KMS-11 (cell line): Measurements from ENCODE around the gene RRBP1.

Experiments
- H2AFZ ChIP-seq: fragments of 200-600 bp; sonication (generic); 2 replicates; pipeline ENCODE4 v1.6.1; 2016; ENCODE audit warnings: antibody characterized with exemption, mixed run types, low read depth
- H3K27ac ChIP-seq: fragments of 200-600 bp; sonication (generic); 2 replicates; pipeline ENCODE4 v1.6.1; 2016; ENCODE audit warnings: mild to moderate bottlenecking, mixed run types
- H3K27me3 ChIP-seq: fragments of 200-600 bp; sonication (generic); 2 replicates; pipeline ENCODE4 v1.6.1; 2017; ENCODE audit warnings: mild to moderate bottlenecking, low read depth, mixed run types, moderate library complexity; ENCODE audit not compliant: insufficient read depth
- H3K36me3 ChIP-seq: fragments of 200-600 bp; sonication (generic); 2 replicates; pipeline ENCODE4 v1.6.1; 2017; ENCODE audit warnings: mild to moderate bottlenecking, mixed run types; ENCODE audit not compliant: insufficient read depth
- H3K4me1 ChIP-seq: fragments of 200-600 bp; sonication (generic); 2 replicates; pipeline ENCODE4 v1.6.1; 2016; ENCODE audit warnings: mild to moderate bottlenecking, low read depth, mixed run types; ENCODE audit not compliant: poor library complexity, severe bottlenecking
- H3K4me2 ChIP-seq: fragments of 200-600 bp; sonication (generic); 2 replicates; pipeline ENCODE4 v1.7.0; 2016; ENCODE audit warnings: mild to moderate bottlenecking, mixed run types
- H3K4me3 ChIP-seq: fragments of 200-600 bp; sonication (generic); IDR thresholded peaks from 2 replicates; pipeline ENCODE4 v1.6.1; 2017; ENCODE audit warnings: low read depth, low read length, mixed read lengths; ENCODE audit not compliant: insufficient read depth
- H3K79me2 ChIP-seq: fragments of 200-600 bp; sonication (generic); 2 replicates; pipeline ENCODE4 v1.6.1; 2016; ENCODE audit warnings: low read depth, mixed run types; ENCODE audit not compliant: insufficient read depth
- H3K9ac ChIP-seq: fragments of 200-600 bp; sonication (generic); 2 replicates; pipeline ENCODE4 v1.6.1; 2016; ENCODE audit warnings: mild to moderate bottlenecking, mixed run types
- H4K20me1 ChIP-seq: fragments of 200-600 bp; sonication (generic); 2 replicates; pipeline ENCODE4 v1.6.1; 2016; ENCODE audit warnings: mild to moderate bottlenecking, mixed run types; ENCODE audit not compliant: insufficient read depth
- CTCF ChIP-seq: fragments of 200-600 bp; sonication (generic); conservative IDR thresholded peaks from 2 replicates; pipeline ENCODE4 v1.6.1; 2017; ENCODE audit warnings: low read depth, mild to moderate bottlenecking, antibody characterized with exemption, low read length, moderate library complexity, mixed read lengths

The RRBP1 gene

GRCh38 chr20:17612992-17613327, 69.1 kb downstream of the RRBP1 start:
- no peaks in the 10 kb centered on the region for H3K27me3 ChIP-seq
- H4K20me1 ChIP-seq, result no peaks in the 10 kb centered on the region
- no peak overlapping the region for H3K4me2 ChIP-seq
- no peak for TF ChIP-seq CTCF
- H3K4me1 ChIP-seq, result no peaks in the 10 kb centered on the region
- H2AFZ ChIP-seq, result no peak overlapping the region
- H3K27ac ChIP-seq, result no peak overlapping the region
- H3K4me3 ChIP-seq, result no peak overlapping the region
- no peaks in the 10 kb centered on the region for H3K79me2 ChIP-seq
- no peak overlapping the region for H3K9ac ChIP-seq
- H3K36me3 ChIP-seq, result no peaks in the 10 kb centered on the region

GRCh38 chr20:17612287-17612991, 69.6 kb downstream of the RRBP1 start:
- no peak overlapping the region for H3K4me3 ChIP-seq
- no peaks in the 10 kb centered on the region for H3K4me1 ChIP-seq
- no peaks in the 10 kb centered on the region for H3K27me3 ChIP-seq
- no peak for TF ChIP-seq CTCF
- H3K27ac ChIP-seq, result no peak overlapping the region
- H3K9ac ChIP-seq, result no peak overlapping the region
- H2AFZ ChIP-seq, result no peak overlapping the region
- H3K79me2 ChIP-seq, result no peaks in the 10 kb centered on the region
- no peaks in the 10 kb centered on the region for H4K20me1 ChIP-seq
- no peak overlapping the region for H3K4me2 ChIP-seq
- H3K36me3 ChIP-seq, result no peaks in the 10 kb centered on the region

- H3K4me2 ChIP-seq, result no peak overlapping the region
- TF ChIP-seq CTCF, result no peak
- H3K4me1 ChIP-seq, result no peaks in the 10 kb centered on the region
- H3K27ac ChIP-seq, result no peak overlapping the region
- H2AFZ ChIP-seq, result no peak overlapping the region
- H3K27me3 ChIP-seq, result no peaks in the 10 kb centered on the region
- no peaks in the 10 kb centered on the region for H4K20me1 ChIP-seq
- no peak overlapping the region for H3K4me3 ChIP-seq
- no peaks in the 10 kb centered on the region for H3K36me3 ChIP-seq
- no peaks in the 10 kb centered on the region for H3K79me2 ChIP-seq
- no peak overlapping the region for H3K9ac ChIP-seq
Measured at GRCh38 chr20:17611540-17612286, 70.3 kb downstream of the RRBP1 start.

GRCh38 chr20:17611290-17611539, 70.8 kb downstream of the RRBP1 start:
- no peaks in the 10 kb centered on the region for H3K27me3 ChIP-seq
- H2AFZ ChIP-seq, result no peak overlapping the region
- TF ChIP-seq CTCF, result no peak
- H3K4me1 ChIP-seq, result no peaks in the 10 kb centered on the region
- H3K4me3 ChIP-seq, result no peak overlapping the region
- no peak overlapping the region for H3K27ac ChIP-seq
- no peak overlapping the region for H3K4me2 ChIP-seq
- H3K36me3 ChIP-seq, result no peaks in the 10 kb centered on the region
- H4K20me1 ChIP-seq, result no peaks in the 10 kb centered on the region
- no peaks in the 10 kb centered on the region for H3K79me2 ChIP-seq
- no peak overlapping the region for H3K9ac ChIP-seq
